Measurements from ENCODE around the gene CNST. TPM values are rescaled to one million over a fixed set of nuclear protein-coding genes. Genes with fewer than 3 reads are reported as not detected.

The CNST gene
- total and polyA plus RNA-seq, 2 of the 13 experiments (the other 11 are each of a cell fraction or from before 2014, with no cell fraction given) = 6.3 to 12.4 TPM

DNA sequence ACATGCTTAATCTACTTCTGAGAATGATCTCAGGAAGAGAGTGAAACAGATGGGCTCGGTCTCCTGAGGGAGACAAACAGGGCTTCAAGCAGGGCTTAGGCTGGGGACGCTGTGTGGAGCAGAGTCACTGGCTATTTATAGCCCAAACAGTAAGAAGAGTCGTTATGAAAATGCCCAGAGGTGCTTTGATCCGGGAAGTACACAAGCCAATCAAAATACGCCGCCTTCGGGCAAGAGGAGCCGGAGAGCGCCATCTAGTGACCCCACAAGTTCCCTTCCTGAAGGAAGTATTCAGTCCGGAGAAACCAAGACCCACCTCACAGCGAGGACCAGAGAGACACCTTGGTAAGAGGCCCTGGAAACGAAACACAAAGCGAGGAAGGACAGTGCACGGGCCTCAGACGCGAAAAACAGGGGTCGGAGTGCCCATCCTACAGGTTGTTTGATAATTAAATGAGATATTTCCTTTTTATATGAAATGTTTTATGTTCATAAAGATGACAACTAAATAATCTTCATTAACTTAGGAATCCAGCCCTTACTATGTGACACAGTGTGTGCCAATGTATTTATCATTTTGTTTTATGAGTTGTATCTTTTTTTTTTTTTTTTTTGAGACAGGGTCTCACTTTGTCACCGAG is 133.0 kb downstream of the CNST start (continued):
- TF ChIP-seq, protein P1, sequence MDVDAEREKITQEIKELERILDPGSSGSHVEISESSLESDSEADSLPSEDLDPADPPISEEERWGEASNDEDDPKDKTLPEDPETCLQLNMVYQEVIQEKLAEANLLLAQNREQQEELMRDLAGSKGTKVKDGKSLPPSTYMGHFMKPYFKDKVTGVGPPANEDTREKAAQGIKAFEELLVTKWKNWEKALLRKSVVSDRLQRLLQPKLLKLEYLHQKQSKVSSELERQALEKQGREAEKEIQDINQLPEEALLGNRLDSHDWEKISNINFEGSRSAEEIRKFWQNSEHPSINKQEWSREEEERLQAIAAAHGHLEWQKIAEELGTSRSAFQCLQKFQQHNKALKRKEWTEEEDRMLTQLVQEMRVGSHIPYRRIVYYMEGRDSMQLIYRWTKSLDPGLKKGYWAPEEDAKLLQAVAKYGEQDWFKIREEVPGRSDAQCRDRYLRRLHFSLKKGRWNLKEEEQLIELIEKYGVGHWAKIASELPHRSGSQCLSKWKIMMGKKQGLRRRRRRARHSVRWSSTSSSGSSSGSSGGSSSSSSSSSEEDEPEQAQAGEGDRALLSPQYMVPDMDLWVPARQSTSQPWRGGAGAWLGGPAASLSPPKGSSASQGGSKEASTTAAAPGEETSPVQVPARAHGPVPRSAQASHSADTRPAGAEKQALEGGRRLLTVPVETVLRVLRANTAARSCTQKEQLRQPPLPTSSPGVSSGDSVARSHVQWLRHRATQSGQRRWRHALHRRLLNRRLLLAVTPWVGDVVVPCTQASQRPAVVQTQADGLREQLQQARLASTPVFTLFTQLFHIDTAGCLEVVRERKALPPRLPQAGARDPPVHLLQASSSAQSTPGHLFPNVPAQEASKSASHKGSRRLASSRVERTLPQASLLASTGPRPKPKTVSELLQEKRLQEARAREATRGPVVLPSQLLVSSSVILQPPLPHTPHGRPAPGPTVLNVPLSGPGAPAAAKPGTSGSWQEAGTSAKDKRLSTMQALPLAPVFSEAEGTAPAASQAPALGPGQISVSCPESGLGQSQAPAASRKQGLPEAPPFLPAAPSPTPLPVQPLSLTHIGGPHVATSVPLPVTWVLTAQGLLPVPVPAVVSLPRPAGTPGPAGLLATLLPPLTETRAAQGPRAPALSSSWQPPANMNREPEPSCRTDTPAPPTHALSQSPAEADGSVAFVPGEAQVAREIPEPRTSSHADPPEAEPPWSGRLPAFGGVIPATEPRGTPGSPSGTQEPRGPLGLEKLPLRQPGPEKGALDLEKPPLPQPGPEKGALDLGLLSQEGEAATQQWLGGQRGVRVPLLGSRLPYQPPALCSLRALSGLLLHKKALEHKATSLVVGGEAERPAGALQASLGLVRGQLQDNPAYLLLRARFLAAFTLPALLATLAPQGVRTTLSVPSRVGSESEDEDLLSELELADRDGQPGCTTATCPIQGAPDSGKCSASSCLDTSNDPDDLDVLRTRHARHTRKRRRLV (CRISPR knock-in tag; IDR thresholded peaks at IDR 0.05) = no peak
- TF ChIP-seq SNAI1 (CRISPR knock-in tag; IDR thresholded peaks at IDR 0.05; ENCODE audit: borderline replicate concordance) (no peak), THAP11 (CRISPR knock-in tag; IDR thresholded peaks at IDR 0.05) (no peak), KAT2B (IDR thresholded peaks at IDR 0.05; ENCODE audit: borderline replicate concordance, low read depth, low read length) (no peak), HOXD1 (CRISPR knock-in tag; IDR thresholded peaks at IDR 0.05) (no peak), HDAC6 (IDR thresholded peaks at IDR 0.05; ENCODE audit: low read depth, low read length) (no peak), NCOA5 (CRISPR knock-in tag; IDR thresholded peaks at IDR 0.05) (no peak), ZNF530 (CRISPR knock-in tag; IDR thresholded peaks at IDR 0.05; ENCODE audit: low read depth) (no peak), PRPF4 (IDR thresholded peaks at IDR 0.05; ENCODE audit: low read depth, low read length, poor library complexity, severe bottlenecking) (no peak), RELA (CRISPR knock-in tag; IDR thresholded peaks at IDR 0.05) (no peak), PHF8 (CRISPR knock-in tag; IDR thresholded peaks at IDR 0.05) (no peak), TBL1XR1 (IDR thresholded peaks at IDR 0.05; ENCODE audit: borderline replicate concordance, low read length, partially characterized antibody) (no peak), SRSF9 (IDR thresholded peaks at IDR 0.05; ENCODE audit: borderline replicate concordance, insufficient read depth, low read depth, low read length, poor library complexity, severe bottlenecking) (no peak)
- TF ChIP-seq, protein P2, sequence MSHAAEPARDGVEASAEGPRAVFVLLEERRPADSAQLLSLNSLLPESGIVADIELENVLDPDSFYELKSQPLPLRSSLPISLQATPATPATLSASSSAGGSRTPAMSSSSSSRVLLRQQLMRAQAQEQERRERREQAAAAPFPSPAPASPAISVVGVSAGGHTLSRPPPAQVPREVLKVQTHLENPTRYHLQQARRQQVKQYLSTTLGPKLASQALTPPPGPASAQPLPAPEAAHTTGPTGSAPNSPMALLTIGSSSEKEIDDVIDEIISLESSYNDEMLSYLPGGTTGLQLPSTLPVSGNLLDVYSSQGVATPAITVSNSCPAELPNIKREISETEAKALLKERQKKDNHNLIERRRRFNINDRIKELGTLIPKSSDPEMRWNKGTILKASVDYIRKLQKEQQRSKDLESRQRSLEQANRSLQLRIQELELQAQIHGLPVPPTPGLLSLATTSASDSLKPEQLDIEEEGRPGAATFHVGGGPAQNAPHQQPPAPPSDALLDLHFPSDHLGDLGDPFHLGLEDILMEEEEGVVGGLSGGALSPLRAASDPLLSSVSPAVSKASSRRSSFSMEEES (CRISPR knock-in tag; IDR thresholded peaks at IDR 0.05) = no peak
- TF ChIP-seq, protein P3, sequence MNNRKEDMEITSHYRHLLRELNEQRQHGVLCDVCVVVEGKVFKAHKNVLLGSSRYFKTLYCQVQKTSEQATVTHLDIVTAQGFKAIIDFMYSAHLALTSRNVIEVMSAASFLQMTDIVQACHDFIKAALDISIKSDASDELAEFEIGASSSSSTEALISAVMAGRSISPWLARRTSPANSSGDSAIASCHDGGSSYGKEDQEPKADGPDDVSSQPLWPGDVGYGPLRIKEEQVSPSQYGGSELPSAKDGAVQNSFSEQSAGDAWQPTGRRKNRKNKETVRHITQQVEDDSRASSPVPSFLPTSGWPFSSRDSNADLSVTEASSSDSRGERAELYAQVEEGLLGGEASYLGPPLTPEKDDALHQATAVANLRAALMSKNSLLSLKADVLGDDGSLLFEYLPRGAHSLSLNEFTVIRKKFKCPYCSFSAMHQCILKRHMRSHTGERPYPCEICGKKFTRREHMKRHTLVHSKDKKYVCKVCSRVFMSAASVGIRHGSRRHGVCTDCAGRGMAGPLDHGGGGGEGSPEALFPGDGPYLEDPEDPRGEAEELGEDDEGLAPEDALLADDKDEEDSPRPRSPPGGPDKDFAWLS (CRISPR knock-in tag; IDR thresholded peaks at IDR 0.05; ENCODE audit: borderline replicate concordance) = no peak
- TF ChIP-seq, protein P4, sequence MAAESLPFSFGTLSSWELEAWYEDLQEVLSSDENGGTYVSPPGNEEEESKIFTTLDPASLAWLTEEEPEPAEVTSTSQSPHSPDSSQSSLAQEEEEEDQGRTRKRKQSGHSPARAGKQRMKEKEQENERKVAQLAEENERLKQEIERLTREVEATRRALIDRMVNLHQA (CRISPR knock-in tag; IDR thresholded peaks at IDR 0.05) = no peak
- TF ChIP-seq, protein P5, sequence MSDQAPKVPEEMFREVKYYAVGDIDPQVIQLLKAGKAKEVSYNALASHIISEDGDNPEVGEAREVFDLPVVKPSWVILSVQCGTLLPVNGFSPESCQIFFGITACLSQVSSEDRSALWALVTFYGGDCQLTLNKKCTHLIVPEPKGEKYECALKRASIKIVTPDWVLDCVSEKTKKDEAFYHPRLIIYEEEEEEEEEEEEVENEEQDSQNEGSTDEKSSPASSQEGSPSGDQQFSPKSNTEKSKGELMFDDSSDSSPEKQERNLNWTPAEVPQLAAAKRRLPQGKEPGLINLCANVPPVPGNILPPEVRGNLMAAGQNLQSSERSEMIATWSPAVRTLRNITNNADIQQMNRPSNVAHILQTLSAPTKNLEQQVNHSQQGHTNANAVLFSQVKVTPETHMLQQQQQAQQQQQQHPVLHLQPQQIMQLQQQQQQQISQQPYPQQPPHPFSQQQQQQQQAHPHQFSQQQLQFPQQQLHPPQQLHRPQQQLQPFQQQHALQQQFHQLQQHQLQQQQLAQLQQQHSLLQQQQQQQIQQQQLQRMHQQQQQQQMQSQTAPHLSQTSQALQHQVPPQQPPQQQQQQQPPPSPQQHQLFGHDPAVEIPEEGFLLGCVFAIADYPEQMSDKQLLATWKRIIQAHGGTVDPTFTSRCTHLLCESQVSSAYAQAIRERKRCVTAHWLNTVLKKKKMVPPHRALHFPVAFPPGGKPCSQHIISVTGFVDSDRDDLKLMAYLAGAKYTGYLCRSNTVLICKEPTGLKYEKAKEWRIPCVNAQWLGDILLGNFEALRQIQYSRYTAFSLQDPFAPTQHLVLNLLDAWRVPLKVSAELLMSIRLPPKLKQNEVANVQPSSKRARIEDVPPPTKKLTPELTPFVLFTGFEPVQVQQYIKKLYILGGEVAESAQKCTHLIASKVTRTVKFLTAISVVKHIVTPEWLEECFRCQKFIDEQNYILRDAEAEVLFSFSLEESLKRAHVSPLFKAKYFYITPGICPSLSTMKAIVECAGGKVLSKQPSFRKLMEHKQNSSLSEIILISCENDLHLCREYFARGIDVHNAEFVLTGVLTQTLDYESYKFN (CRISPR knock-in tag; conservative IDR thresholded peaks at IDR 0.05) = no peak

All from HepG2 (cell line).